GM19324 (cell line): Measurements from ENCODE around the gene PAX5.

Experiments
- ATAC-seq: cut with Tn5 transposase; IDR thresholded peaks from one replicate; pipeline ENCODE4 v1.9.1; 2021; ENCODE audit warnings: mild to moderate bottlenecking, moderate library complexity; ENCODE audit not compliant: unreplicated experiment, low FRiP score

Gene PAX5

DNA sequence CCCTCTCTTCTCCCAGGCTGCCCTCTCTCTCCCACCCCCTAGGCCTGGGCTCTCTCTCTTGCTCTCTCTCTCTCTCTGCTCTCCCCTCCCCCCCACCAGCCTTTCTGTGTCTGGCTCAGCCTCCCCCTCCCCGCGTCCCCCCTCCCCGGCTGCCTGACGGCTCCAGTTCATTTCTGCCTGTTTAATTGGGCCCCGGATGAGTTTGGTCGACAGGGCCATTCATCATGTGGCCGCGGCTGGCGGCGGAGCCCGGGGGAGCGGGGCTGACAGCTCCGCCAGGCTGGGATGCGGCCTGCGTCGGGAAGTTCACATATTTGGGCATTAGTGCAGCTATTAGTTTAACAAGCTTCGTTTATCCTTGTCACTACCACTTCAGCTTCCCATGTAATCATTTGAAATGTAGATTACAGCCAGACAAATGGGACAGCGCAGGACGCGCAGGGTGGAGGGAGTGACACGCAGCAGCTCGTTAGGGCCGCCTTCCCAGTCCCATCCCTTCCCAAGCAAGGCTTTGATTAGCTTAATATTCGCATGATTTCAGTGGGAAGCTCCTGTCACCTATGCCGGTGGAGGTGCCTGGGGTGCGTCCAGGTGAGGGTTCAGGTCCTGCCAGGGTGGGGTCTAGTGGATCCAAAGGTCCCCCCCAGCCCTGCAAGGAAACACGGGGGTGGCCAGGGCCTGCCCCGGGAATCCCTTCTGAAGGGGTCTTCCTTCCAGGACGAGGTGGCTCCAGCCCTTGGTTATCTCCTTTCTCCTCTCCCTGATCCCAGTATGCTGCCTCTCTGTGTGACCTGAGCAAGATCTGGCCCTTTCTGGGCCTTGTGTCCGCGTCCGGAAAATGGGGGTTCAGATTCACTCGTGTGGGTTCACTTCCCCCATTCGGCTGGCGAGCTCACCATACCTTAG, 214.8 kb downstream of the PAX5 start:
- ATAC-seq = no peak

DNA sequence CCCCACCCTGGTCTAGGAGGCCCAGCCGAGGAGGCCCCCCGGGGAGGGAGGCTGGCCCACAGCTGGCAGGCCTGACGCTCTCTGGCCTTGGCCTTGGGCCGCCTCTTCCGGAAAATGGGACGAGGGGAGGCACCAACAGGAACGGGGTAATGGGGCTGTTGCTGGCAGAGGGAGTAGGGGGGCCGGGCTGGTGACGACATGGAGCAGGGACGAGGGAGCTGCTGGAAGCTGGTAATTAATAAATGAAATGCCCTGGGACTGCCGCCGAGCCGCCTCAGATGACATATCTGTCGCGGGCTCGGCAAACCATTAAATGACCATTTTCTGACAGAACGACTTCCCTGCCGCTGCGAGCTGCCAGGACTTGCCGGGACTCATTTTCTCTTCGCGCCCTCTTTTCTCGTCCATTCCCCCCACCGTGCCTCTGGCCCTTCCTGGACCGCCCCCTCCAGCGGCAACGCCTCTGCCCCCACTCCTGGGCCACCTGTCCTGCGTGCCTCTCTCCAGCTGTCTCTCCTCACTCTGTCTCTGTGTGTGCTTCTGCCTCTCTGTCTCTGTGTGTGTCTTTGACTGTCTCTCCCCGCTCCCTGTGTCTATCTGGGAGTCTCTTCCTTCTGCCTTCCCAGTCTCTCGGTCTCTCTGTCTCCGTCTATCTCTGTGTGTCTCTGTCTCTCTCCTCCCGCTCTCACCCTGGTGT, 215.7 kb downstream of the PAX5 start:
- no peak for ATAC-seq

GRCh38 chr9:36817160-36817834, 216.8 kb downstream of the PAX5 start:
- no peak for ATAC-seq

- no peak for ATAC-seq
Measured at GRCh38 chr9:36816371-36816770, 217.7 kb downstream of the PAX5 start.

GRCh38 chr9:36815566-36816348, 218.3 kb downstream of the PAX5 start:
- ATAC-seq = no peak

DNA sequence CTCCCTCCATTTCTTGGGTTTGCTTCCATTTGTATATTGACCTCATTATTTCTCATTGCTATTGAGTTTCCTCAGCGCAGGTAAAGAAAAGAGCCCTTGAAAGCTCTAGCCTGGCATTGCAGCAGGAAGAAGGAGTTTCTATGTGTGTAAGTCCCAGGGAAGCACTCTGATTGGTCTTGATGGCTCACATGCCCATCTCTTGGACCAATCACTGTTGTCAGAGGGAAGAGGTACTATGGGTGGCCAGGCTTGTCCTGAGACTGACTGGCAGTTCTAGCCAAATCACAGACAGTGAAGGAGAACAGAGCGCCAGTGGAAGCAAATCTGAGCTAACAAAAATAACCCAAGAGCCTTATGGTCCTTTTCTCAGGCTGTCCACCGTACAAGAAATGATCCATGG, 219.0 kb downstream of the PAX5 start:
- no peak for ATAC-seq

- no peak for ATAC-seq
Measured at GRCh38 chr9:36813154-36813553, 220.9 kb downstream of the PAX5 start.

DNA sequence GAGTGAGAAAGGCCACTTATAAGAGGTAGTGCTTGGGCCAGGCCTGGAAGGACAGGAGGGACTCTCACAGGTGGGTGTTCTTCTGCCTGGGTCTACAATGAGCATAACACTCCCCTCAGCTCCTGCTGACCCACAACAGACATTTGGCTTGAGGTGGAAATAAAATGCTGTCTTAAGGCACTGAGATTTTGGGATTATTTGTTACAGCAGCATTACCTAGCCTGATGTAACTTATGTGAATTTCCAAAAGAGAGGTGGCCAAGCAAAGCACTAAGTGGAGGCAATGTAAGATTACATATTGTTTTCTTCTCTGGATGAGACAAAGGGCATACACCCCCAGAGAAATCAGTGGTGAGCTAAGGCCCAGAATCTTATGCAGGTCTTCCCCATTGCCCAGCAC, 221.5 kb downstream of the PAX5 start:
- ATAC-seq = no peak

- ATAC-seq = no peak
Measured at GRCh38 chr9:36808251-36808650, 225.8 kb downstream of the PAX5 start.

DNA sequence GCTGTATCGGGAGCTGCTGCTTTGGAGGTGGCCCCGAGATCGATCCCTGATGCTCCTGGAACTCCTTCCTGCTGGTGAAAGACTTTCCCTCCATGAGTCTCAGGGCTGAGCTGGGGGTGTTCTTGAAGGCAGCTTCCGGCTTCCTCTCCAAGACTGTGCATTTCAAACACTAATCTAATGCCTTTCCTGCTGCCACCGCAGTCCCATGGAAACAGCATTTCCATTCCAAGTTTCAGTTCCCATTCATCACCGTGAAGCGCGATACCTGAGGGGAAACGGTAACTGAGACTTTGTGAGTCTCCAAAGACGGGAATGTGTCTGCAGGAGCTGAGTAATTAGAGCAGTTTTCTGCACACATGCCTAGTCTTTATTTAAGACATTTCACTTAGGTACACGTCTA, 230.1 kb downstream of the PAX5 start:
- no peak for ATAC-seq

DNA sequence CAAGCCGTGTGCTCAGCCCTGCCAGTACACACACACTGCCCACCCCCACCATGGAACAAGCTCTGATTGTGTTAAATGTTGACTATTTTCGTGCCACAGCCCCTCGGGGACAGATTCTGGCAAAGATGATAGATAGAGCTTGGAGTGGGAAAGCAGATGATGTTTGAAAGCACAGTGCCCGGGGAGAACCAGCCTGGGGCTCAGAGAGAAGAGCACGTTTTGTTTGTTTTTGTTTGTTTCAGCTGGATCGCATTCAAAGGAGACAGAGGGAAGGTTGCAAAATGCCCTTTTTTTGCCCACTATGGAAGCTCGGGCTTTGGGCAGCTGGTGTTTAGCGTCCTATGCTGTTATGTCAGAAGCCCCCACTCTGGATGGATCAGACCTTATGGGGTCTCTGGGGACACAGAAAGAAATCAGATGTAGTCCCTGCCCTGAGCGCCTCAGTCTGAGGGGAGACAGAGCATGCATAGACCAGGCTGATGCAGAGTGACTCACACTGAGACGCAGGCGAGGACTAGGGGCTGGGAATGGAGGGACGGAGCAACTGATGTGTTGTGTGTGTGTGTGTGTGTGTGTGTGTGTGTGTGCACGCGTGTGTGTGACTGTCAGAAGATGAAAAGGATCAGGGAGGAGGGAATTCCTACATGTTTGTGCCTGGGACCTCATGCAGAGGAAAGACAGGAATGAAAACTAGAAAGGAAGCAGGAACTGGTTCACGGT, 231.7 kb downstream of the PAX5 start:
- ATAC-seq = no peak

- no peak for ATAC-seq
Measured at GRCh38 chr9:36800455-36800854, 233.6 kb downstream of the PAX5 start.

DNA sequence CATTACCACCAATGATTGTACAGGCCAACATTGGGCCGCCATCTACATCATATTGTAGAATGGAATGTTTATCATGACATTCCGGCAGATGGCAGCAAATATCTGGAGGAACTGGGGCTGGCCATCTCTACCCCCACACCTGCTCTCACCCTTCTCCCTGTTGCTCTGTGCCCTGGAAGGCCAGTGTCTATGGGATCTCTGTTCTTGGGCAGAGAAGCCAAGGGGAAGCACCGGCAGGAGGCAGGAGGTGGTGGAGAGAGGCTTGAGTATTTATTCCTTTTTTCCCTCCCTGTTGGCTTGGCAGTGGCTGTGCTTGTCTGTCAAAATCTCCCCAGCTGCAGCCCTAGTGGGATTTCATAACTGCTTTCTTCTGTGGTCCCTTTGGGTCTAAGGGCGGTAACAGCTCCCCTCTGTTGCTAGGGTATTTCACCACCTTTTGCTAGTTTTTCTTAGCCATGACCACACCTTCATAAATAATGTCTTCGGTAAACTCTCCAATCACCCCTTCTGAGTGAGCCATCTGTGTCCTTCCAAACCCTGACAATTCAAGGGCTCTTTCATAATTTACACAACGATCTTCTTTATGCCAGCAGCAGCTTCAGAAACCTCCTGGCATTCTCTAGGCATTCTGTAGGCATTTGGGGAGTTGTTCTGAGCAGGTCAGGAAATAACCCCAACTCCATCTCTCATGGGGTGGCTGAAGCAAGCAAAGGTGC, 235.6 kb downstream of the PAX5 start:
- no peak for ATAC-seq

- ATAC-seq = no peak
Measured at GRCh38 chr9:36797471-36798220, 236.4 kb downstream of the PAX5 start.

DNA sequence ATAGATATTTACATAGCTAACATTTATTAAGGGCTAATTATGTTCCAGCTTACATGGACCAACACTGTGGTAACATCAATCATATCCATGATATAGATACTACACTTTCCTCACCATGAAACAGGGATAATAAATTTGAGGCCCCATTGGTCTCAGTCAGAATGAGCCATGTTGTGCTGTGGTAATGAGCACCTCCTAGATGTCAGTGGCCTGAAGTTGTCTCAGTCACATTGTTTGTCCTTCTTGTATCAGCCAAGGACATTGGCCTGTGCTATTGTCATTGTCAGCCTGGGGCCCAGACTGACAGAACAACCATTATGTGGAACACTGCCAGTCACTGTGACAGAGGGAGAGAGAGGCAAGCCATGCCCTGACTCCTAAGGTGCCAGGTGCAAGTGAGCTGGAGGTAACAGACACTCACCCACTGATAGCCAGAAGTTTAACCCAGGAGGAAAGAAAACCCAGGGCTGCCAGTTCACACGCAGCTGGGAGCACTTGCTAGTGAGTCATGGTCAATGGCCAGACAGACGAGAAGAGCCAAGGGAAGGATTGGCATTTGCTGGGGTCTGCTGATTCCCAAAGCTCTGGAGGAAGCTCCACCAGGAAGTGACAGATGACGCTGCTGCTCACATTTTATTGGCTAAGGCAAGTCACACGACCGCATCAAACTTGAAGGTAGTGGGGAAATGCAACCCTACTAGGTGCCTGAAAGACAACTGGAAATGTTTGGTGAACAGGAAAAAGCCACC, 237.2 kb downstream of the PAX5 start:
- ATAC-seq = no peak

DNA sequence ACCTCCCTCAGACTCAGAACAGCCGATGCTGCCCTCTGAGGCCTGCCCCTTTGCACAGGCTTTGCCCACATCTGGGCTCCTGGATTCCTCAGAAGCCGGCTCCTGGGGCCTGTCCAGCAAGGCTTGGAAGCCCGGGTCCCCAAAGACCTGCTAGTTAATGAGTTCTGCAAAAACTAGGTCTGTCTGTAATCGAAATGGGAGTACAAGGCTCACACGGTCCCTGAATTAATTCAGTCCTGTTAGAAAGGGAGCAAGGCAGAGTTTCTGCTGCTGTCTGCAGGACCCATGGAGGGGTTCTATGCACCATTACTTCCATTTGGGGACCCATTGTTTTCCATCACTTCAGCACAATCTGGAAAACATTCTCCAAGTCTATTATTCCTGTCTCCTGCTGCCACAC, 239.6 kb downstream of the PAX5 start:
- ATAC-seq = no peak

GRCh38 chr9:36793277-36793676, 240.8 kb downstream of the PAX5 start:
- ATAC-seq = no peak
